GM12865 (cell line): ENCODE measurements around the gene DYDC1.

Experiments
- DNase-seq: peaks from one replicate; pipeline ENCODE4 v3.0.0; 2010; ENCODE audit warnings: low read depth
- H3K4me3 ChIP-seq: 2 replicates; pipeline ENCODE4 v1.5.1; 2011; ENCODE audit warnings: mild to moderate bottlenecking, low read depth, low read length, control low read depth
- CTCF ChIP-seq: IDR thresholded peaks from 2 replicates; pipeline ENCODE4 v1.5.1; 2011; ENCODE audit warnings: low read length, control low read depth, low read depth, inconsistent platforms; ENCODE audit not compliant: insufficient read depth; ENCODE audit errors: missing control alignments

Gene DYDC1

DNA sequence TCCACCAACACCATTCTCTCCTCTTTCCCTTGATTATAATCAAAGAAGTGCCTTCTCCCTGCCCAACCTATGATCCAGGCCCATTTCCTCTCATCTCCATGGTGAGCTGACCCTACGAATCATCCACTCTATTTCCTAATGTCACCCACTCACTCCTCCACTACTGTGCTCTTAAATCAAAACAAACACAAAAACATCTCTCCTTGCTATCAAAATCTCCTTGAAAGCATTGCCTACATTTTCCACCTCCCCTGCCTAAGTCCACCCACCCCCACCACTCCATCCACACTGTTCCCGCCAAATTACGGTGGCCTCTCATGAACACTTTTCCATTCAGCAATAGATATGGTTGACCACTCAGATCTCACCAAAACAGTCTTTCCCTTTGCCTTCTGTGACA is 5.3 kb downstream of the DYDC1 start:
- H3K4me3 ChIP-seq, result no peak overlapping the region
- DNase-seq, result no peak
- TF ChIP-seq CTCF, result no peak

DNA sequence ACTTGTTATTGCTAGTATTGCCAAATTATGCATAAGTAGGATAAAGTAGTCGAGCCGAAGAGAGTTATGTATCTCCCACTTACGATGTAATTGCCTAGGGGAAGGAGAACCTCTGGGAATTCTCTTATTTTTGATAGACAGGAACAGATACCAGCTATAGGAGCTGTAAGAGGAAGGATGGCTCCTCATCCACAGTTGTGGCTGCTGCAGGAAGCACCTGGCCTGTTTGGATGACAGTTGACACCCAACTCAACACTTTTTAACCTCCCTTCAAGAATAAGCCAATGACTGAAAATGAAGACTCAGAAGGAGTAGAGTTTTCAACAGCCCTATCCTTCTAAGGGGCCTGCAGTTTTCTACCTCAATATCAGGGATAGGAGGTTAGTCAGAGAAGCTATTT is 6.3 kb downstream of the DYDC1 start:
- no peak for TF ChIP-seq CTCF
- no peak for DNase-seq
- H3K4me3 ChIP-seq, result no peak overlapping the region

DNA sequence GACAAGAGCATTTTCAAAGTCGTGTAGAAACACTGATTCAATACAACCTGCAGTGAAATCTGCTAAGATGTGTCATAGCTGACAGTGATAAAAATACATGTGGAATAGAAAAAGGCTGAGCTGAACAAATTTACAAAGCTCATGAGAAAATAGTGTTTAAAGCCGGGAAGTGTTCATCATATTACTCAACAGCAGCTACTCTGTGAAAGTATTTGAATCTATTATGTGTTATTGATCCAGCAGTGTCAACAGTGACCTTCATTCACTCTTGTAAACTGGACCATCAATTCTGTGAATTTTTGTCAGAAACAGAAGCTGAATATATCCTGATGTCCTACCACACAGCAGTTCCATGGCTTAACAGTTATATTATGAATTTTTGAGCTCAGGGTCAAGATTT is 11.6 kb downstream of the DYDC1 start:
- no peak for TF ChIP-seq CTCF
- DNase-seq, result no peak
- H3K4me3 ChIP-seq, result no peak overlapping the region

DNA sequence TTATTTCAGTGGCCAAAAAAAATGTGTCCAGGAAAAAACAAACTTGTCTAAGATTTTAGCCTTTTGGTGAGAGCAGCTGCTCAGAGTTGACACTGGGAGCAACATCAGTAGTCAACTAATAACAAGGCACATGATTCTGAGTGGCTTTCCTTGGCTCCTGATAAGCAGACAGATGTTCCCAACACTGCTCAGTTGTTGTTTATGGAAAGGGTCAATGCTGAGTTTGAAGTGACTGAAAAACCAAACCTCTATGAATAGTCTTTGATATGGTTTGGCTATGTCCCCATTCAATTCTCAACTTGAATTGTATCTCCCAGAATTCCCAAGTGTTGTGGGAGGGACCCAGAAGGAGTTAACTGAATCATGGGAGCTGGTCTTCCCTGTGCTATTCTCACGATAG is 12.3 kb downstream of the DYDC1 start:
- no peak for TF ChIP-seq CTCF
- DNase-seq, result no peak

DNA sequence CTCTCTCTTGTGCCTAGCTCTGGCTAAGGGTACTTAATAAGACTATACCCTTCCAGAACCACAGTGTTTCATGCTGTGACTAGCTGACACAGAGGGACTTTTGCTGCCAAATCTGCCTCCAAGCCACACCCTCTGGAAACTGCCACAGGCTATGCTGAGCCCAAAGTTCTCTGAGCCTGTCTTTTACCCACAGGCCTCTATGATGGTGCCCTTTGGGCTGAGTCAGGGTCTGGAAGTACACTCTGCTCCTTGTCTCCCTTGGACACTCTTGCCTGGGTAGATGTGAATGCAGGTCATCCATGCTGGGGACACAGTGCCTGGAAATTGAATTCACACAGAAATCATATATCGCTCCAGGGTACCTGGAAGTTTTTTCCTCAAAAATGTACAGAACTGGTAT is 22.6 kb downstream of the DYDC1 start:
- TF ChIP-seq CTCF, result no peak
- no peak for DNase-seq
- no peak overlapping the region for H3K4me3 ChIP-seq

More for the DNA sequence above, 12.3 kb downstream of the DYDC1 start:
- H3K4me3 ChIP-seq, result no peak overlapping the region

DNA sequence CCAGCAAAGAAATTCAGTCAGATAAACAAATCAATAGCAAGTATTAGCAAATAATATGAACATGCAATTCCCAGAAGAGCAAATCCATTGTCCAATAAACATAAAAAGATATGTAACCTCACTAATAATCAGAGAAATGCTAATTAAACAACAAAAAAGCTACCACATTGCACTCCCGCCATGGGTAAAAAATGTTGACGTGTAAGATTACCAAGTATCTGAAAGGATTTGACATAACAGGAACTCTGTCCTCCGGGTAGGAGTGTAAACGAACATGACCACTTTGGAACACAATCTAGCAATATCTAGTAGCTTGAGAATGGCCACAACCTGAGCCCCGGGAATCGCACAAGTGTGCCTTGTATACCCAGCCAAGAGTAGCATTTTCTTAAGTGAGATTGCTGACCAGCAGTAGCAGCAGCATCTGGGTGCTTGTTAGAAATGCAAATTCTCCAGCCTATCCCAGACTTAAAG is 31.6 kb downstream of the DYDC1 start:
- H3K4me3 ChIP-seq, result no peak overlapping the region
- no peak for DNase-seq
- TF ChIP-seq CTCF, result no peak

GRCh38 chr10:80324086-80324485 is 32.5 kb downstream of the DYDC1 start:
- no peak for TF ChIP-seq CTCF
- DNase-seq, result peak; percentile 15
- H3K4me3 ChIP-seq, result no peak overlapping the region
